Measurements from ENCODE around the gene ESM1.

ESM1 gene

DNA sequence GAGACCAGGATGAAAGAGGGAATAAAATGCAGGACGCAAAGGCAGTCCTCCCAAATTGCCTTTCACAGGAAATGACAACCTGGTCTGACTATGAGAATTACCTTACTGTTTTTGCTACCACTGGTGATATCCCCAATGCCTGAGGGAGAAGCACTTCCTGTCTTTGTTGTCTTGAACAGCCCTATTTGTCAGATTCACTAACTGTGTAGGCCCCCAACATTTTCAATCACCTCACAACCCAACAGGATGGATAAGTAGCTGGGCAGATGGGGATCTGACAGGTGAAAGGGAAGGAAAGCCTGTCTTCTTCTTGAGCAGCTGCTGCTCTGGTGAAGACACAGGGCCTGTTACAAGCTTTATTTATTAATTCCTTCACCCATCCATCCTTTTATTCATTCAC is 9.7 kb downstream of the ESM1 start:
- DNase-seq = no peak

- no peak for DNase-seq
Observed at GRCh38 chr5:54969856-54970828, 15.3 kb downstream of the ESM1 start.

DNA sequence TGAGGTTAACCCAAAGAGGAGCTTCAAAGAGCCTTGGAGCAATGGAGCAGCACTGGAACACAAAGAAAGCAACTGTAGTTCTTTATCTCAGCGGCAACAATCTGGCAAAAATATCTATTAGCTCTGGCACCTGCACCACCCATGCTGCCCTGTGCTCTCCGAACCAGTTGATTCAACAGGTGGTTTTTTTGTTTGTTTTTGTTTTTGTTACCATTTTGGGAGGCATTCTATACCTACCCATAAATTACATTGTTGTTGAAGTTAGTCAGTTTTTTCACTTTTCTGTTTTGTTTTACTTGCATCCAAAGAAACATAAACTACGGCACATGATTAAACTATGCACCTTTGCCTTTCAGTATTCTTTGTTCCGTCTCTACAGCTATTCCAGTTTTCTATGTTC is 16.2 kb downstream of the ESM1 start:
- DNase-seq = no peak

GRCh38 chr5:54965806-54966205 is 19.6 kb downstream of the ESM1 start:
- no peak for DNase-seq

DNA sequence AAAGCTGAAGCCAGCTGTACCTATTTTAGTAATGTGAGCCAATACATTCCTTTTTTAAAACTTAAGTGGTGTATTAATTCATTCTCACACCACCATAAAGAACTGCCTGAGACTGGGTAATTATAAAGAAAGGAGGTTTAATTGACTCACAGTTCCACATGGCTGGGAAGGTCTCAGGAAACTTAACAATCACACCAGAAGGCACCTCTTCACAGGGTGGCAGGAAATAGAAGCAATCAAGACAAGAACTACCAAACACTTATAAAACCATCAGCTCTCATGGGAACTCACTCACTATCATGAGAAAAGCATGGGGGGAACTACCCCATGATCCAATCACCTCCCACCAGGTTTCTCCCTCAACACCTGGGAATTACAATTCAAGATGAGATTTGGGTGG is 21.0 kb downstream of the ESM1 start:
- no peak for DNase-seq

DNA sequence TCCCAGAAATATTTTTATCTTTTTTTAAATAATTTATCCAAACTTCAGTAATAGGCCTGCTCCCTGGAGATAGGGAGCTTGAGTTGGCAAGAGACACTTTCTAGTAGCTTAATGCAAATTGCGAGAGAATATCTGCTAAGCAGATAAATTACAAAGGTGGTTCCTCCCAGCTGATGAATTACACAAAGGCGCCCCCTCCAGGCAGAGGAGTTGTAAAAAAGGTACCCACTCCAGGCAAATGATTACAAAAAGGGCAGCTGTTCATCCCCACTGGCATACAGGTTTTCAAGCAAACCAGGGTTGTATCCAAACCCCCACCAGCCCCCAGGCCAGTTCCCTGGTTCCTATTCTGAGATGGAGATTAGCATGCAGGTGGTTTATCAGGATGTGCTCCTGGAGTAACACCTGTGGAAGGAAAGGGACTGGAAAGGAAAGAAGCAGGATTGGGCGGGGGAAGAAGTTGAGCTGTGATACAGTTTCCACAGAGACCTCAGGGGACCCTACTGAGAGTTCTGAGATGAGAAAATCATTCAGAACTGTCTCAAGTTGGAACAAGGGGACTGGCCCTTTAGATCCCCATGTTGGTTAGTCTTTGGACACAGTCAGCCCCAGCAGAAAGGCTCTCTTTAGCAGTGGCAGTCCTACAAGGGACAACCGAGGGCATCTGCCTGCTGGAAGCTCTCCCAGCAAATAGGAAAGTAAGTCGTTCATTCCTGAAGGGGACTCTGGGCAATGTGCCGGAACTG is 25.5 kb downstream of the ESM1 start:
- no peak for DNase-seq

- no peak for DNase-seq
Observed at GRCh38 chr5:54956922-54957321, 28.5 kb downstream of the ESM1 start.

DNA sequence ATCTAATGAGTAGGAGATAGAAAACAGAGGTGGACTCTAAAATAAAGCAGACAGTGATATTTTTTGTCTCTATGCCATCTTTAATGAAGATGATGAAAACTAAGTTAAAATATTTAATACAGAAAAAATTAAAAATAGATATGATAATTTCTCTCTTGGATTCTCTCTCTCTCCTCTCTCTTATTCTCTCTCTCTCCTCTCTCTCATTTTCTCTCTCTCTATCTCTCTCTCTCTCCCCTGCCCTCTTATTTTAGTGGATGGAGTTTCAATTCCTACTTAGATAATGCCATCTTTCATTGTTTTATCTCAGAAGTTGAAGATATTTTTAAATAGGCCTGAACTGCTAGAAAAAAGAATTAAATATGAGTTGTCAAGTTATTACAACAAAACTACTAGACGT is 38.2 kb downstream of the ESM1 start:
- no peak for DNase-seq

- DNase-seq = no peak
Observed at GRCh38 chr5:54946306-54946819, 39.0 kb downstream of the ESM1 start.

DNA sequence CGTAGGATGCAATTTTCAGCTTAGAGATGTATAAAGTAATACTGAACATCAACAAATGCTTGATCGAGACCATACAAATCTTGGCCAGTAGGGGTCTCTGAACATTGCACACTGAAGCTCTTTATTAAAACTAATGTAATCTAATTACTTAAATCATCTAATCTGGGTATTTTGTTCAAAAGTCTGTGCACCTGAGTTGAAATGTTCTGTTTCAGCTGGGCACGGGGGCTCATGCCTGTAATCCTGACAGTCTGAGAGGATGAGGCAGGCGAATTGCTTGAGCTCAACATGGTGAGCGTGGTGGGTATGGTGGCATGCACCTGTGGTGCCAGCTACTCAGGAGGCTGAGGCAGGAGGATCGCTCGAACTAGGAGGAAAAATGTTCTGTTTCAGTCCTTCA is 41.0 kb downstream of the ESM1 start:
- no peak for DNase-seq

- no peak for DNase-seq
Observed at GRCh38 chr5:54942064-54942778, 43.2 kb downstream of the ESM1 start.

- DNase-seq = no peak
Observed at GRCh38 chr5:54936201-54936600, 49.2 kb downstream of the ESM1 start.

DNA sequence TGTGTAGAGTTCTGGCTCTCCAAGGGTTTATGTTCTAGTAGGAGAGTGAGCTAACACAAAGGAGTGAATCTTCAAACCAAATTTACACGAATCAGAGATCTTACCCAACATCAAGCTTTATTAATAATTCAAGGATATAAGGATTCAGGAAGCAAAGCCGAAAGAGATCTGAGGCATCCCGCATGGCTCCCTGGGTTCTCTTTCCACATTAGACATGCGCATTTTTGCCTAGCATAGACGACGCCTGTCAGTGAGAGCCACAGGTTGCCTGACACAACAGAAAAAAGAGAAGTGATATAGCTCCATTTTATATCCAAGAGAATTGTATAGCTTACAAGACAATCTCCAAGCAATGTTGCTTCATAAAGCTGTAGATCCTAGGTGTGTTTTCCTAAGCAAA is 52.6 kb downstream of the ESM1 start:
- DNase-seq = no peak

DNA sequence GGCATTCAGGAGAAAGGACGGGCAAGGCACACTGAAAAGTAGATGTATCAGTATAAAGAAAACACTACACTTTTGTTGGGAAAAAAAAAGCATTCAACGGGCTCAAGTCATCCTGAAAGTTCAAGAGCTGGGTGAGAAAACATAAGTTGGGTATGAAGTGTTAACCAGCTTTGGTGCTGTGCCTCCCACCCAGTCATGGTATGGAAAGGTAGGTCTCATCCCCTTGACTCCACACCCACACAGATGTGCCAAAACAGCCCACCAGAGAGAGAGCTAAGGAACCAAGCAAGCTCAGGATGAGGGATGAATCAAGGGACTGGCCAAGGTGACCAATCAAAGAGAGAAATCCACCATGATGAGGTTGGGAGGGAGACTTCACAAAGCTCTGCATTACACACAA is 54.7 kb downstream of the ESM1 start:
- no peak for DNase-seq
